Tibial nerve (tissue), 4 donors: ENCODE measurements around the gene GARIN5B. TPM values are rescaled to one million over a fixed set of nuclear protein-coding genes. Genes with fewer than 3 reads are reported as not detected.
"Not testable (repeated sequence)": the region's sequence is repeated elsewhere in the genome, so short reads cannot be mapped to it uniquely, and the experiment has no call there.

Experiments
- DNase-seq, 2 donors: peaks; one replicate each; pipeline ENCODE4 v3.0.0-alpha.2; 2019; ENCODE audit warnings: low spot score in 2 of 2
- H3K27ac ChIP-seq, 4 donors: fragments of 200-600 bp; sonication (generic) in 3 of 4; one replicate each; pipeline ENCODE4 v1.5.1; 2017 to 2019; ENCODE audit warnings: mild to moderate bottlenecking in 1 of 4
- H3K27me3 ChIP-seq, 2 donors: fragments of 200-600 bp; sonication (generic) in 1 of 2; one replicate each; pipeline versions ENCODE4 v1.5.1 to v1.6.0; 2017 to 2019
- H3K36me3 ChIP-seq, 3 donors: fragments of 200-600 bp; sonication (generic); one replicate each; pipeline ENCODE4 v1.5.1; 2018 to 2019
- H3K4me1 ChIP-seq, 4 donors: fragments of 200-600 bp; sonication (generic) in 3 of 4; one replicate each; pipeline ENCODE4 v1.5.1; 2017 to 2019
- H3K4me3 ChIP-seq, 4 donors: fragments of 200-600 bp; sonication (generic) in 3 of 4; one replicate each; pipeline ENCODE4 v1.5.1; 2017 to 2019; ENCODE audit warnings: mild to moderate bottlenecking in 1 of 4, moderate library complexity in 1 of 4
- H3K9me3 ChIP-seq, 4 donors: fragments of 200-600 bp; sonication (generic) in 3 of 4; one replicate each; pipeline ENCODE4 v1.5.1; 2017 to 2019
- CTCF ChIP-seq, 5 experiments: fragments of 200-600 bp in 3 of 5; fragments of 450-650 bp in 2 of 5; sonication (generic) in 3 of 5; IDR thresholded peaks; one replicate each; pipeline ENCODE4 v1.5.1; 2016 to 2019; ENCODE audit warnings: antibody characterized with exemption in 5 of 5, mild to moderate bottlenecking in 3 of 5, moderate library complexity in 2 of 5
- EP300 ChIP-seq, 2 donors: sonication (generic); formaldehyde crosslinking; IDR thresholded peaks; one replicate each; pipeline ENCODE4 v1.6.1; 2017; ENCODE audit warnings: antibody characterized with exemption in 2 of 2, mild to moderate bottlenecking in 1 of 2
- POLR2A ChIP-seq, 2 donors: fragments of 450-650 bp; IDR thresholded peaks; one replicate each; pipeline ENCODE4 v1.6.1; 2017; ENCODE audit warnings: antibody characterized with exemption in 2 of 2, mild to moderate bottlenecking in 2 of 2, moderate library complexity in 2 of 2
- WGBS, 2 donors: methylation state at CpG; one replicate each; pipeline ENCODE4 v1.1.5; 2018; 5-methylcytosine and 5-hydroxymethylcytosine counted together
- total RNA-seq, 4 donors: library from RNA; depleted of rRNA; stranded (reverse); fragments of >200 nt; gene quantifications; one replicate each; pipeline ENCODE4 v1.1.0, GENCODE V29; 2016

The GARIN5B gene
- total RNA-seq, 4 donors from 2014 or later, result not detected

GRCh38 chr19:55336101-55336500, 27.0 kb downstream of the GARIN5B start:
- no peak for TF ChIP-seq CTCF (IDR thresholded peaks at IDR 0.05)
- TF ChIP-seq EP300 (IDR thresholded peaks at IDR 0.05), result no peak
- no peak for TF ChIP-seq POLR2A (IDR thresholded peaks at IDR 0.05)
- no peaks in the 10 kb centered on the region for H3K36me3 ChIP-seq
- no peak for DNase-seq
- 71 to 72% methylated on average over 7 of the region's 7 CpGs for WGBS, 2 donors
- no peak overlapping the region for H3K27ac ChIP-seq
- peaks cover 0 to 20% (median 16%) of the 10 kb centered on the region in 4 donors for H3K4me1 ChIP-seq
- no peak overlapping the region for H3K4me3 ChIP-seq
- peaks cover 0 to 7% of the 10 kb centered on the region in 2 donors for H3K27me3 ChIP-seq
- H3K9me3 ChIP-seq, result no peaks in the 10 kb centered on the region

- Histone ChIP-seq H3K27me3 (peaks cover 0 to 7% of the 10 kb centered on the region in 2 donors), H3K4me1 (peaks cover 0 to 7% (median 5%) of the 10 kb centered on the region in 4 donors), H3K9me3 (no peaks in the 10 kb centered on the region), H3K4me3 (no peak overlapping the region), H3K36me3 (no peaks in the 10 kb centered on the region), H3K27ac (no peak overlapping the region)
- 73 to 76% methylated on average over 11 of the region's 11 CpGs for WGBS, 2 donors
- TF ChIP-seq EP300 (IDR thresholded peaks at IDR 0.05) (no peak), CTCF (IDR thresholded peaks at IDR 0.05) (no peak), POLR2A (IDR thresholded peaks at IDR 0.05) (no peak)
- no peak for DNase-seq
Measured at GRCh38 chr19:55333870-55334269, 29.2 kb downstream of the GARIN5B start.

- H3K4me3 ChIP-seq, H3K4me1 ChIP-seq, DNase-seq, H3K36me3 ChIP-seq, H3K27me3 ChIP-seq, H3K27ac ChIP-seq, H3K9me3 ChIP-seq: not testable (repeated sequence)
- WGBS, 2 donors, result 79% methylated on average over 6 of the region's 6 CpGs
Measured at GRCh38 chr19:55329791-55330190, 33.3 kb downstream of the GARIN5B start.

- H3K27me3 ChIP-seq, H3K4me3 ChIP-seq, H3K36me3 ChIP-seq, DNase-seq, H3K9me3 ChIP-seq, H3K4me1 ChIP-seq, H3K27ac ChIP-seq: not testable (repeated sequence)
- WGBS, 2 donors, result 64 to 77% methylated on average over 4 of the region's 4 CpGs
Measured at GRCh38 chr19:55328774-55329318, 34.2 kb downstream of the GARIN5B start.

GRCh38 chr19:55325172-55325571, 37.9 kb downstream of the GARIN5B start, which contains the start of gene TMEM150B:
TMEM150B (minus strand) TSS chr19:55325341; CDS start chr19:55321036, 4,305 bp downstream.
- H3K27me3 ChIP-seq, result peaks cover 0 to 8% of the 10 kb centered on the region in 2 donors
- H3K27ac ChIP-seq, result peak within 1 kb of the TSS in 1 of 4 donors; percentile 47
- no peak for DNase-seq
- H3K9me3 ChIP-seq, result no peaks in the 10 kb centered on the region
- WGBS, 2 donors, result 67 to 70% methylated on average over 14 of the region's 14 CpGs
- no peaks in the 10 kb centered on the region for H3K4me1 ChIP-seq
- H3K36me3 ChIP-seq, result no peaks in the 10 kb centered on the region
- peak in 1 of 2 donors; percentile 20 for TF ChIP-seq EP300 (IDR thresholded peaks at IDR 0.05)
- TF ChIP-seq POLR2A (IDR thresholded peaks at IDR 0.05), result no peak
- peak within 1 kb of the TSS in 1 of 4 donors; percentile 14 for H3K4me3 ChIP-seq

GRCh38 chr19:55324662-55325061, 38.4 kb downstream of the GARIN5B start:
- H3K27me3 ChIP-seq, result peaks cover 0 to 11% of the 10 kb centered on the region in 2 donors
- H3K4me3 ChIP-seq, result peak overlapping the region in 1 of 4 donors; percentile 14
- no peaks in the 10 kb centered on the region for H3K9me3 ChIP-seq
- H3K36me3 ChIP-seq, result no peaks in the 10 kb centered on the region
- DNase-seq, result no peak
- no peaks in the 10 kb centered on the region for H3K4me1 ChIP-seq
- peak overlapping the region in 1 of 4 donors; percentile 47 for H3K27ac ChIP-seq
- TF ChIP-seq CTCF (IDR thresholded peaks at IDR 0.05), result no peak
- TF ChIP-seq EP300 (IDR thresholded peaks at IDR 0.05), result no peak
- TF ChIP-seq POLR2A (IDR thresholded peaks at IDR 0.05), result no peak
- WGBS, 2 donors, result 80 to 84% methylated on average over 6 of the region's 6 CpGs
